Colonic mucosa (tissue), 4 donors: ENCODE data around the gene OR5D14. TPM values are rescaled to one million over a fixed set of nuclear protein-coding genes. Genes with fewer than 3 reads are reported as not detected.

ENCODE experiments used
- DNase-seq: peaks from one replicate; pipeline ENCODE4 v3.0.0-alpha.2; 2020
- H3K27ac ChIP-seq: fragments of 200-600 bp; one replicate; pipeline ENCODE4 v1.8.0; 2021
- H3K27me3 ChIP-seq: fragments of 200-600 bp; one replicate; pipeline ENCODE4 v1.8.0; 2021
- H3K36me3 ChIP-seq: fragments of 200-600 bp; one replicate; pipeline ENCODE4 v1.8.0; 2021
- H3K4me1 ChIP-seq: fragments of 200-600 bp; one replicate; pipeline ENCODE4 v1.8.0; 2021; ENCODE audit warnings: mild to moderate bottlenecking
- H3K4me3 ChIP-seq: fragments of 200-600 bp; one replicate; pipeline ENCODE4 v1.8.0; 2021
- H3K9ac ChIP-seq, 2 donors: one replicate each; pipeline ENCODE4 v1.7.0; 2013; ENCODE audit warnings: control low read depth in 2 of 2, low read depth in 2 of 2, low read length in 2 of 2
- H3K9me3 ChIP-seq: fragments of 200-600 bp; one replicate; pipeline ENCODE4 v1.8.0; 2021
- intact Hi-C: fragments of 100-400 bp; cut with DNase I; formaldehyde crosslinking; loops from one replicate; pipeline ENCODE4 v1.14.1; 2022
- total RNA-seq, 2 donors: library from RNA; stranded (reverse); fragmentation: NEBNext Ultra II Directional in 1 of 2; extraction: Animal tissue kit (Norgen Biotek cat#: 25700) in 1 of 2; gene quantifications; one replicate each; pipeline ENCODE4 v1.2.1, GENCODE V29; 2021
- TF ChIP-seq, protein P1 (sequence below): fragments of 200-600 bp; IDR thresholded peaks from one replicate; pipeline ENCODE4 v1.8.0; 2022; ENCODE audit warnings: antibody characterized with exemption, mild to moderate bottlenecking
- donor health status: healthy.
- donor health status: DM: no; HTN: no; CAD: no.
- donor health status: DM: no; HTN: no; CAD: no.

Gene OR5D14
- total RNA-seq, 2 donors from 2014 or later, result not detected

DNA sequence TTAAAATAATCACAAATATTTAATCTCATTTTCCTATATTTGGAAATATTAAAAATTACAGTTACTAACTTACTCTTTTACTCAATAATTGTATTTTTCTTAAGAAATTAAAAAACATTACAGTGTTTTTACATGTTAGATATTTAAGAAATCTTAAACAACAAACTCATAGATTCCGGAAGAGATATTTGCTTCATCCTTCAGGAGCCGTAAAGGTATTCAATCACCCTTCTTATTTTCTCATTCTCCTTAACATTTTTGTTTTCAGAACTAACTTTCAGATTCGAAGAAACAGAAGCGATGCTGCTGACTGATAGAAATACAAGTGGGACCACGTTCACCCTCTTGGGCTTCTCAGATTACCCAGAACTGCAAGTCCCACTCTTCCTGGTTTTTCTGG lies 24.0 kb downstream of the OR5D14 start, which contains the start of gene OR5D18:
TSS of gene OR5D18 (plus strand) at position 301 of the 400 bp plus-strand sequence. CDS start at position 301, 0 bp downstream.
- Histone ChIP-seq H3K27me3 (no peaks in the 10 kb centered on the region), H3K27ac (no peak within 1 kb of the TSS), H3K4me1 (no peaks in the 10 kb centered on the region), H3K4me3 (no peak within 1 kb of the TSS), H3K36me3 (no peaks in the 10 kb centered on the region), H3K9me3 (no peaks in the 10 kb centered on the region), H3K9ac (no peak within 1 kb of the TSS)
- no peak for DNase-seq
- intact Hi-C loops, result no loop called here
- TF ChIP-seq, protein P1, sequence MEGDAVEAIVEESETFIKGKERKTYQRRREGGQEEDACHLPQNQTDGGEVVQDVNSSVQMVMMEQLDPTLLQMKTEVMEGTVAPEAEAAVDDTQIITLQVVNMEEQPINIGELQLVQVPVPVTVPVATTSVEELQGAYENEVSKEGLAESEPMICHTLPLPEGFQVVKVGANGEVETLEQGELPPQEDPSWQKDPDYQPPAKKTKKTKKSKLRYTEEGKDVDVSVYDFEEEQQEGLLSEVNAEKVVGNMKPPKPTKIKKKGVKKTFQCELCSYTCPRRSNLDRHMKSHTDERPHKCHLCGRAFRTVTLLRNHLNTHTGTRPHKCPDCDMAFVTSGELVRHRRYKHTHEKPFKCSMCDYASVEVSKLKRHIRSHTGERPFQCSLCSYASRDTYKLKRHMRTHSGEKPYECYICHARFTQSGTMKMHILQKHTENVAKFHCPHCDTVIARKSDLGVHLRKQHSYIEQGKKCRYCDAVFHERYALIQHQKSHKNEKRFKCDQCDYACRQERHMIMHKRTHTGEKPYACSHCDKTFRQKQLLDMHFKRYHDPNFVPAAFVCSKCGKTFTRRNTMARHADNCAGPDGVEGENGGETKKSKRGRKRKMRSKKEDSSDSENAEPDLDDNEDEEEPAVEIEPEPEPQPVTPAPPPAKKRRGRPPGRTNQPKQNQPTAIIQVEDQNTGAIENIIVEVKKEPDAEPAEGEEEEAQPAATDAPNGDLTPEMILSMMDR, result no peak

DNA sequence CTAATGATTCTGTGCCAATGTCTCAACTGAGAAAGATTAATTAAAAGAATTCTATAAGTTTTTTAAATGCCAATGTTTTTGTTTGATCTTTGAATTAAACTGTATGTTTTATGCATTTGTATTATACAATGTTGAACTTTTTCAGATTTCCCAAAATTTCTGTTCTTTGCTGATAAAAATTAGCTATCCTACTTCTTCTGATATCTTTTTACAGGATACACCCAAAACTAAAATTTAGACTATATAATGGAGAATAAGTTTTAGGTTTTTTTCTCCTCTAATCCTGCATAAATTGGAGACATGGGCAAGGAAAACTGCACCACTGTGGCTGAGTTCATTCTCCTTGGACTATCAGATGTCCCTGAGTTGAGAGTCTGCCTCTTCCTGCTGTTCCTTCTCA lies 31.6 kb downstream of the OR5D14 start, which contains the start of gene OR5L2:
TSS of gene OR5L2 (plus strand) at position 301 of the 400 bp plus-strand sequence. CDS start at position 301, 0 bp downstream.
- Histone ChIP-seq H3K27ac (no peak within 1 kb of the TSS), H3K4me3 (no peak within 1 kb of the TSS), H3K27me3 (no peaks in the 10 kb centered on the region), H3K36me3 (no peaks in the 10 kb centered on the region), H3K9ac (no peak within 1 kb of the TSS), H3K9me3 (no peaks in the 10 kb centered on the region), H3K4me1 (no peaks in the 10 kb centered on the region)
- DNase-seq, result no peak
- TF ChIP-seq, protein P1, result no peak
- intact Hi-C loops, result no loop called here

DNA sequence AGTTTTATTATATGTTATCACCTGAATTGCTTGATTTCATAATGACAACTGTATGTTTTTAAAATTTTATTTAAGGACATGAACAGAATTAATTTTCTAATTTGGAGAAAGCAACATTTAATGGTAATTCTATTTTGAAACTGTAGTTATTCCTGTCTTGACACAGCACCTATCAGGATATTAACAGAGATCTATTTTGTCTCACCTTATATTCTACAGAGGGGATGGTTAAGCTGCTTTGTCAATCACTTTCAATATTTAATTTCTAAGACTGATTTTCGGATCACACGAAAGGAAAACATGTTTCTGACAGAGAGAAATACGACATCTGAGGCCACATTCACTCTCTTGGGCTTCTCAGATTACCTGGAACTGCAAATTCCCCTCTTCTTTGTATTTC lies 43.1 kb downstream of the OR5D14 start, which contains the start of gene OR5D16:
TSS of gene OR5D16 (plus strand) at position 301 of the 400 bp plus-strand sequence. CDS start at position 301, 0 bp downstream.
- intact Hi-C loops, result no loop called here
- Histone ChIP-seq H3K27ac (no peak within 1 kb of the TSS), H3K4me3 (no peak within 1 kb of the TSS), H3K9ac (no peak within 1 kb of the TSS), H3K9me3 (no peaks in the 10 kb centered on the region), H3K27me3 (no peaks in the 10 kb centered on the region), H3K36me3 (no peaks in the 10 kb centered on the region), H3K4me1 (no peaks in the 10 kb centered on the region)
- no peak for DNase-seq
- TF ChIP-seq, protein P1, result no peak

Other genes starting within 250 kb of the OR5D14 start
- gene OR4C15, start 241.1 kb upstream of the OR5D14 start, total RNA-seq, result not detected
- not detected for gene OR4C16, start 223.4 kb upstream of the OR5D14 start, total RNA-seq
- gene OR4C11, start 187.9 kb upstream of the OR5D14 start, total RNA-seq, result not detected
- not detected for gene OR4P4, start 160.4 kb upstream of the OR5D14 start, total RNA-seq
- not detected for gene OR4S2, start 147.2 kb upstream of the OR5D14 start, total RNA-seq
- not detected for gene OR4C6, start 133.4 kb upstream of the OR5D14 start, total RNA-seq
- not detected for gene OR5D13, start 22.1 kb upstream of the OR5D14 start, total RNA-seq
- gene OR5L1, start 15.8 kb downstream of the OR5D14 start, total RNA-seq, result not detected
- gene OR5D18, start 24.1 kb downstream of the OR5D14 start, total RNA-seq, result not detected
- gene OR5L2, start 31.7 kb downstream of the OR5D14 start, total RNA-seq, result not detected
- not detected for gene OR5D16, start 43.2 kb downstream of the OR5D14 start, total RNA-seq
- gene TRIM51, start 87.7 kb downstream of the OR5D14 start, total RNA-seq, result not detected
- gene OR5W2, start 119.0 kb downstream of the OR5D14 start, total RNA-seq, result not detected
- gene OR5I1, start 140.8 kb downstream of the OR5D14 start, total RNA-seq, result not detected
- not detected for gene OR10AG1, start 174.4 kb downstream of the OR5D14 start, total RNA-seq
- gene OR5F1, start 199.1 kb downstream of the OR5D14 start, total RNA-seq, result not detected
- gene OR5AS1, start 232.1 kb downstream of the OR5D14 start, total RNA-seq, result not detected